ENCODE measurements around the gene TAOK1.

Gene TAOK1

GRCh38 chr17:29584452-29585079 lies 194.4 kb downstream of the TAOK1 start:
- no peak for DNase-seq

- DNase-seq = peak; percentile 9 to 12
Observed at GRCh38 chr17:29585080-29585751, 195.1 kb downstream of the TAOK1 start.

GRCh38 chr17:29586676-29587469 lies 196.7 kb downstream of the TAOK1 start:
- peak in 1 of 2 experiments; percentile 3 for DNase-seq

GRCh38 chr17:29587591-29587990 lies 197.4 kb downstream of the TAOK1 start:
- no peak for DNase-seq

- peak; percentile 19 to 28 for DNase-seq
Observed at GRCh38 chr17:29588017-29588561, 197.9 kb downstream of the TAOK1 start.

- peak; percentile 10 to 22 for DNase-seq
Observed at GRCh38 chr17:29588562-29589411, 198.6 kb downstream of the TAOK1 start.

GRCh38 chr17:29589524-29590410 lies 199.6 kb downstream of the TAOK1 start, which contains the start of gene GIT1:
Gene GIT1, minus strand, starts transcription at chr17:29589648. Its CDS starts 270 bp downstream, at chr17:29589378.
- peak; percentile 58 to 71 for DNase-seq

GRCh38 chr17:29590411-29591145 lies 200.4 kb downstream of the TAOK1 start:
- peak; percentile 32 to 43 for DNase-seq

- DNase-seq = peak; percentile 63 to 86
Observed at GRCh38 chr17:29591146-29591736, 201.1 kb downstream of the TAOK1 start.

- DNase-seq = peak; percentile 83 to 86
Observed at GRCh38 chr17:29591737-29592608, 201.8 kb downstream of the TAOK1 start.

- DNase-seq = peak; percentile 29 to 48
Observed at GRCh38 chr17:29592850-29593551, 202.8 kb downstream of the TAOK1 start, which contains the start of gene ANKRD13B. Gene ANKRD13B, plus strand, starts transcription at chr17:29593132. Its CDS starts 490 bp downstream, at chr17:29593622.

- peak; percentile 51 to 54 for DNase-seq
Observed at GRCh38 chr17:29593591-29594518, 203.7 kb downstream of the TAOK1 start.

GRCh38 chr17:29594519-29595090 lies 204.4 kb downstream of the TAOK1 start:
- no peak for DNase-seq

- DNase-seq = no peak
Observed at GRCh38 chr17:29595107-29595942, 205.2 kb downstream of the TAOK1 start.

- no peak for DNase-seq
Observed at GRCh38 chr17:29595943-29596774, 206.0 kb downstream of the TAOK1 start.
